ENCODE measurements around the gene MRGPRG. TPM values are rescaled to one million over a fixed set of nuclear protein-coding genes. Genes with fewer than 3 reads are reported as not detected.

MRGPRG gene
- total and polyA plus RNA-seq, 11 donors = not detected

DNA sequence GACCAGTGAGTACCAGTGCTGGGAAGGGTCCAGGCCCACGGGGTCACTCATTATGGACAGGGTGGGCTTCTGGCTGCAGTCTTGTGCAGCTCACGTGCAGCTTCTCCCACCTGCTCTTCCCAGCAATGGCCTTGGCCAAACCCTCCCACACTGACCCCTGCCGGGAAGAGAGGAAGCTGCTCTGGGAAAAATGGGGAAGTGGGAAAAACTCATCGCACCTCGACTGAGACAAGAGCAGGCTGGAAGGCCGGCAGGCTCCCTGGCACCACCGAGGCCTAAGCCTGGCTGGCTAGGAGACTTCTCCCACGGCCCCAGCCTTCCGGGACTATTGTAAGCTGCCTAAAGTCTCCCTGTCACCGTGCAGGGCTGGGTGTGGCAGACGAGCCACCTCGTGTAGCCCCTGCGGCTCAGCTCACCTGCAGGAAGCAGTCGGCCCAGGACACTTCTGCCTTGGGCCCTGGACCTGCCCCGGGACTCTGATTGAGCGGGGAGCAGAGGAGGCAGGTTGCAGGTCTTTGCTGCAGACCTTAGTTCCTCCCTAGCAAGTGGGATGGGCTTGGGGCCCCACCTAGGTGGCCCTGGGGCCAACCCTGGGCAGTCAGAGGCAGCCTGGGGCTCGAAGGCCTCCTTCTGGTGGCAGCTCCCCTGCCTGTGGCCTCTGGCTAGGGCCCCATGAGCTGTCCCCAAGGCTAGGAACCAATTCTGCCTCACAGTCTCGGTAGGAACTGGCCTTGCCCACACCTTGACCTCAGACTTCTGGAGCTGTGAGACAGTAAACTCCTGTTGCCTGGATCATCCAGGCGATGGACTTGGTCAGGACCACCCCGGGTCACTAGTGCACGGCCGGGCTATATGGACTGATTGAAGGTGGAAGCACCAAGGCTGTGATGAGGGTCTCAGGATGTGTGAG lies 23.1 kb downstream of the MRGPRG start:
- peaks cover 0 to 3% (median 0%) of the 10 kb centered on the region in 12 donors for H3K4me1 ChIP-seq
- no peak overlapping the region for H3K27ac ChIP-seq
- 53 to 74% (median 69%) methylated on average over 17 to 22 of the region's 22 CpGs for WGBS, 4 donors
- TF ChIP-seq, protein P1, sequence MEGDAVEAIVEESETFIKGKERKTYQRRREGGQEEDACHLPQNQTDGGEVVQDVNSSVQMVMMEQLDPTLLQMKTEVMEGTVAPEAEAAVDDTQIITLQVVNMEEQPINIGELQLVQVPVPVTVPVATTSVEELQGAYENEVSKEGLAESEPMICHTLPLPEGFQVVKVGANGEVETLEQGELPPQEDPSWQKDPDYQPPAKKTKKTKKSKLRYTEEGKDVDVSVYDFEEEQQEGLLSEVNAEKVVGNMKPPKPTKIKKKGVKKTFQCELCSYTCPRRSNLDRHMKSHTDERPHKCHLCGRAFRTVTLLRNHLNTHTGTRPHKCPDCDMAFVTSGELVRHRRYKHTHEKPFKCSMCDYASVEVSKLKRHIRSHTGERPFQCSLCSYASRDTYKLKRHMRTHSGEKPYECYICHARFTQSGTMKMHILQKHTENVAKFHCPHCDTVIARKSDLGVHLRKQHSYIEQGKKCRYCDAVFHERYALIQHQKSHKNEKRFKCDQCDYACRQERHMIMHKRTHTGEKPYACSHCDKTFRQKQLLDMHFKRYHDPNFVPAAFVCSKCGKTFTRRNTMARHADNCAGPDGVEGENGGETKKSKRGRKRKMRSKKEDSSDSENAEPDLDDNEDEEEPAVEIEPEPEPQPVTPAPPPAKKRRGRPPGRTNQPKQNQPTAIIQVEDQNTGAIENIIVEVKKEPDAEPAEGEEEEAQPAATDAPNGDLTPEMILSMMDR (IDR thresholded peaks at IDR 0.05) = peak; percentile 24 to 54 (median 37)
- TF ChIP-seq POLR2A (IDR thresholded peaks at IDR 0.05) = no peak
- intact Hi-C loops (cut with DNase I) = no loop called here
- ATAC-seq (peak in 2 of 4 donors; percentile 28 to 40), DNase-seq (peak in 2 of 5 donors; percentile 10 to 25)
- H3K4me3 ChIP-seq = no peak overlapping the region
- no peaks in the 10 kb centered on the region for H3K36me3 ChIP-seq
- H3K27me3 ChIP-seq = peaks cover 0 to 23% (median 3%) of the 10 kb centered on the region in 9 donors
- no peaks in the 10 kb centered on the region for H3K9me3 ChIP-seq

DNA sequence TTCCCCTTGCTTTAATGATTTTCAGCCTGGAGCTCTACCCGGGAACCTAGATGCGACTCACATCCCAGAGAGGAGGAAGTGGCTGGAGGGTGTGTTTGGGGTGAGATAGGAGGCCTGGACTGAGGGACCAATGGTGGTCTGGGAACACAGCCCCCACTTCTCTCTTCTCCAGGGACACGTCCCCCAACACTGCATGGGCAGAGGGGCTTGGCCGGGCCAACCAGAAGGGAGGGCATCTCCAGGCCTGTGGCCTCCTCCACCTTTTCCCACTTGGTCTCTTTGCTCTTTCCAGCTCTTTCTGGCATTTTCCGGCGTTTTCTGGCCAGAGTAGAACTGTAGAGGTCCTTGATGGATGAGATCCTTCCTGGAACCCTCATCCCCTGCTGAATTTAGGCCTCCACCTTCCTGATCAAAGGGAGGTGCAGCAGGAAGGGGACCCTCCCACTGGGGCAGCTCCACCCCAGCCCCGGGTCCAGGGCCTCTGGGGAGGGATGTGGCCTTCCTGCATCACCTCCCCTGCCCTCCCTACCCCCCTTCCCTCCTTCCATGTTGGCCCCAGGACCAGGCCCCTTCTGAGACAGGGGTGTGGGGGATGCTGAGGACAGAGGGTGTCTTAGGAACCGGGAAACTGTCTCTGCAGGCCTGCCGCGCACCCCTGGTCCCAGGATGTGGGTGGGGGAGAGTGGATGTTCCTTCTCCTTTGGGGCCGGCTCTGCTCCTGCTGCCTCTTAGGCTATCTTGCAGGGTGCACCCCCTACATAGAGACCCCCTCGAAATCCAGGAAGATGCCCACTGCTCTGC lies 24.4 kb downstream of the MRGPRG start:
- Histone ChIP-seq H3K27me3 (peaks cover 0 to 14% (median 0%) of the 10 kb centered on the region in 9 donors), H3K9me3 (no peaks in the 10 kb centered on the region), H3K36me3 (no peaks in the 10 kb centered on the region), H3K4me1 (peaks cover 0 to 3% (median 0%) of the 10 kb centered on the region in 12 donors), H3K27ac (no peak overlapping the region), H3K4me3 (no peak overlapping the region)
- no peak for TF ChIP-seq POLR2A (IDR thresholded peaks at IDR 0.05)
- TF ChIP-seq, protein P1 (IDR thresholded peaks at IDR 0.05) = no peak
- WGBS, 4 donors = 74 to 78% (median 75%) methylated on average over 12 of the region's 12 CpGs
- peak in 1 of 5 donors; percentile 24 for DNase-seq
- intact Hi-C loops (cut with DNase I) = no loop called here
- ATAC-seq = no peak

DNA sequence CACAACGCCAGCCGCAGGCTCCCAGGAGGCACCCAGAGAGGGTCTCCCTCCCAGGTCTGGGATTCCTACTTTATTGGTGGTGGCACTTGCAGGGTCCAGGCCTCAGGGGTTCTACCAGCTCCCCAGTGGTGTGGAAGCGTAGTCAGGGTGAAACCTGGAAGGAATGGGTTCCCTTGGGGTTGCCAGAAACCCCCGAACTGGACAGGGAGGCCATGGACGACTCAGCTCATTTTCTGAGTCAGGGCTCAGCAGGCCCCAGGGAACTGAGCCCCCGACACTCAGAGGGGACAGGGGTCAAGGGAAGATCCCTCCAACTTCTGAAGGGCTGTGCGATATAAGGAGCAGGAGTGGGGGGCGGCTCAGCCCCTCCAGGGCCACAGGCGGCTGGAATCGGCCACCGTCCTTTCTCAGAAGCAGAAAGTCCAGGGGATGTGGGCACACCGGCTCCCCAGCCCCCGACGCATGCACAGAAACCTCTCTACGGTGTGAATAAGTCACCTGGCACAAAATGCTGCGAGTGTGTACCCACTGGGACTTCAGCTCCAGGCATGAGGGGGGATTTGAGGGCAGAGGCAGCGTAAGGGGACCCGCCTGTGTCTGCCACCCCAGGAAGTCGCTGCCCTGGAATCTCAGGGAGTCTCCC lies 25.1 kb downstream of the MRGPRG start:
- TF ChIP-seq, protein P1 (IDR thresholded peaks at IDR 0.05) = no peak
- no peak for TF ChIP-seq POLR2A (IDR thresholded peaks at IDR 0.05)
- peaks cover 0 to 3% (median 0%) of the 10 kb centered on the region in 12 donors for H3K4me1 ChIP-seq
- no peak overlapping the region for H3K27ac ChIP-seq
- ATAC-seq (no peak), DNase-seq (peak in 1 of 5 donors; percentile 10)
- intact Hi-C loops (cut with DNase I) = no loop called here
- WGBS, 4 donors = 85 to 89% (median 87%) methylated on average over 19 of the region's 19 CpGs
- no peaks in the 10 kb centered on the region for H3K9me3 ChIP-seq
- H3K36me3 ChIP-seq = no peaks in the 10 kb centered on the region
- H3K27me3 ChIP-seq = peaks cover 0 to 12% (median 0%) of the 10 kb centered on the region in 9 donors
- H3K4me3 ChIP-seq = no peak overlapping the region

Data from heart left ventricle (tissue), 16 donors.